Trophoblast cell (in vitro differentiated cells and primary cell): Measurements from ENCODE around the gene ITGA11.

Source experiments
- DNase-seq, 2 donors: peaks; one replicate each; pipeline ENCODE4 v3.0.0-alpha.2; 2016
- H2AFZ ChIP-seq: 2 replicates; pipeline ENCODE4 v1.6.1; 2013; ENCODE audit warnings: low read length, moderate library complexity, mild to moderate bottlenecking; ENCODE audit not compliant: insufficient read depth, poor library complexity
- H2AK5ac ChIP-seq: 2 replicates; pipeline ENCODE4 v1.6.1; 2013; ENCODE audit warnings: mild to moderate bottlenecking, low read length
- H2BK120ac ChIP-seq: 2 replicates; pipeline ENCODE4 v1.6.1; 2013; ENCODE audit warnings: low read length, mild to moderate bottlenecking, moderate library complexity; ENCODE audit not compliant: insufficient read depth, poor library complexity
- H2BK12ac ChIP-seq: 2 replicates; pipeline ENCODE4 v1.6.1; 2013; ENCODE audit warnings: mild to moderate bottlenecking, low read length, moderate library complexity
- H2BK5ac ChIP-seq: 2 replicates; pipeline ENCODE4 v1.6.1; 2013; ENCODE audit warnings: low read length, low read depth, moderate library complexity, mild to moderate bottlenecking; ENCODE audit not compliant: poor library complexity
- H3K14ac ChIP-seq: 2 replicates; pipeline ENCODE4 v1.6.1; 2013; ENCODE audit warnings: mild to moderate bottlenecking, low read length
- H3K18ac ChIP-seq: 2 replicates; pipeline ENCODE4 v1.6.1; 2013; ENCODE audit warnings: mild to moderate bottlenecking, low read length
- H3K23ac ChIP-seq: 2 replicates; pipeline ENCODE4 v1.6.1; 2013; ENCODE audit warnings: low read length
- H3K27ac ChIP-seq: 2 replicates; pipeline ENCODE4 v1.5.1; 2013; ENCODE audit warnings: low read depth, mild to moderate bottlenecking, inconsistent platforms, low read length, moderate library complexity
- H3K27me3 ChIP-seq: 2 replicates; pipeline ENCODE4 v1.6.1; 2013; ENCODE audit warnings: inconsistent platforms, mild to moderate bottlenecking, low read length, moderate library complexity; ENCODE audit not compliant: insufficient read depth
- H3K36me3 ChIP-seq, 2 experiments: 1 replicate in 1 of 2; 2 replicates in 1 of 2; pipeline ENCODE4 v1.6.1; 2013; ENCODE audit warnings: low read length in 2 of 2, mild to moderate bottlenecking in 2 of 2, moderate library complexity in 1 of 2; ENCODE audit not compliant: insufficient read depth in 2 of 2, control insufficient read depth in 1 of 2
- H3K4ac ChIP-seq: 2 replicates; pipeline ENCODE4 v1.6.1; 2013; ENCODE audit warnings: low read depth, mild to moderate bottlenecking, low read length, moderate library complexity
- H3K4me1 ChIP-seq, 2 experiments: 1 replicate in 1 of 2; 2 replicates in 1 of 2; pipeline ENCODE4 v1.6.1; 2013; ENCODE audit warnings: low read length in 2 of 2, mild to moderate bottlenecking in 2 of 2, moderate library complexity in 1 of 2; ENCODE audit not compliant: insufficient read depth in 2 of 2, control insufficient read depth in 1 of 2
- H3K4me2 ChIP-seq: 2 replicates; pipeline ENCODE4 v1.6.1; 2013; ENCODE audit warnings: inconsistent platforms, mild to moderate bottlenecking, low read length, moderate library complexity
- H3K4me3 ChIP-seq: 2 replicates; pipeline ENCODE4 v1.5.1; 2013; ENCODE audit warnings: mild to moderate bottlenecking, low read depth, low read length, inconsistent platforms
- H3K79me1 ChIP-seq: one replicate; pipeline ENCODE4 v1.6.1; 2013; ENCODE audit warnings: low read length
- H3K79me2 ChIP-seq: 2 replicates; pipeline ENCODE4 v1.6.1; 2013; ENCODE audit warnings: low read length, mild to moderate bottlenecking; ENCODE audit not compliant: control insufficient read depth, insufficient read depth, poor library complexity
- H3K9ac ChIP-seq: 2 replicates; pipeline ENCODE4 v1.6.1; 2013; ENCODE audit warnings: mild to moderate bottlenecking, low read length
- H3K9me3 ChIP-seq: 2 replicates; pipeline ENCODE4 v1.6.1; 2013; ENCODE audit warnings: low read depth, mild to moderate bottlenecking, control low read depth, inconsistent platforms, low read length; ENCODE audit not compliant: insufficient read depth
- H4K12ac ChIP-seq: 2 replicates; pipeline ENCODE4 v1.6.1; 2013; ENCODE audit warnings: low read depth, mild to moderate bottlenecking, low read length, moderate library complexity
- H4K8ac ChIP-seq: 2 replicates; pipeline ENCODE4 v1.6.1; 2013; ENCODE audit warnings: low read depth, mild to moderate bottlenecking, low read length, moderate library complexity
- H4K91ac ChIP-seq: one replicate; pipeline ENCODE4 v1.6.1; 2013; ENCODE audit warnings: low read depth, mild to moderate bottlenecking, low read length, moderate library complexity
- whole genome bisulfite sequencing: extraction: QIAGEN DNeasy Blood & Tissue Kit; methylation state at CpG from one replicate; pipeline ENCODE4 v1.1.7; 2013; ENCODE audit warnings: missing lambda C conversion rate; ENCODE audit not compliant: insufficient read length, insufficient coverage; ENCODE audit errors: extremely low coverage; 5-methylcytosine and 5-hydroxymethylcytosine counted together

ITGA11 gene

GRCh38 chr15:68310804-68311463, 121.0 kb downstream of the ITGA11 start:
- Histone ChIP-seq H3K27me3 (no peaks in the 10 kb centered on the region), H3K4me3 (no peak overlapping the region), H2AFZ (no peak overlapping the region), H3K27ac (no peak overlapping the region), H2AK5ac (no peak overlapping the region), H2BK120ac (no peak overlapping the region), H3K9ac (no peak overlapping the region), H3K14ac (no peak overlapping the region), H4K12ac (no peak overlapping the region), H3K79me2 (no peaks in the 10 kb centered on the region), H2BK12ac (no peak overlapping the region), H3K18ac (no peak overlapping the region), H2BK5ac (no peak overlapping the region), H3K36me3 (no peaks in the 10 kb centered on the region), H3K79me1 (no peaks in the 10 kb centered on the region), H3K4ac (no peak overlapping the region), H3K9me3 (no peaks in the 10 kb centered on the region), H4K91ac (no peak overlapping the region), H3K4me2 (no peak overlapping the region), H3K23ac (no peak overlapping the region), H4K8ac (no peak overlapping the region), H3K4me1 (peaks cover 9 to 12% of the 10 kb centered on the region in 2 experiments)
- DNase-seq, result no peak
- no CpG with 5 or more reads among the region's 22 CpGs for WGBS

- no CpG with 5 or more reads among the region's 7 CpGs for WGBS
- Histone ChIP-seq H4K8ac (no peak overlapping the region), H2AK5ac (no peak overlapping the region), H3K23ac (no peak overlapping the region), H4K12ac (no peak overlapping the region), H2AFZ (no peak overlapping the region), H3K4me1 (peaks cover 9 to 12% of the 10 kb centered on the region in 2 experiments), H3K36me3 (no peaks in the 10 kb centered on the region), H3K4me2 (no peak overlapping the region), H3K18ac (no peak overlapping the region), H3K4me3 (no peak overlapping the region), H3K9me3 (no peaks in the 10 kb centered on the region), H2BK12ac (no peak overlapping the region), H3K9ac (no peak overlapping the region), H4K91ac (no peak overlapping the region), H2BK5ac (no peak overlapping the region), H3K27ac (no peak overlapping the region), H2BK120ac (no peak overlapping the region), H3K79me2 (no peaks in the 10 kb centered on the region), H3K27me3 (no peaks in the 10 kb centered on the region), H3K79me1 (no peaks in the 10 kb centered on the region), H3K14ac (no peak overlapping the region), H3K4ac (no peak overlapping the region)
- DNase-seq, result no peak
Measured at GRCh38 chr15:68310178-68310803, 121.7 kb downstream of the ITGA11 start.

- no peak overlapping the region for H3K27ac ChIP-seq
- H3K18ac ChIP-seq, result no peak overlapping the region
- H3K14ac ChIP-seq, result no peak overlapping the region
- no peak overlapping the region for H3K23ac ChIP-seq
- H3K9ac ChIP-seq, result no peak overlapping the region
- H3K9me3 ChIP-seq, result no peaks in the 10 kb centered on the region
- no peak overlapping the region for H3K4me3 ChIP-seq
- no peak overlapping the region for H3K4ac ChIP-seq
- H3K4me1 ChIP-seq, result peaks cover 16 to 19% of the 10 kb centered on the region in 2 experiments
- H4K12ac ChIP-seq, result no peak overlapping the region
- no CpG with 5 or more reads among the region's 3 CpGs for WGBS
- no peak overlapping the region for H4K8ac ChIP-seq
- no peak overlapping the region for H2AFZ ChIP-seq
- no peak for DNase-seq
- H3K4me2 ChIP-seq, result no peak overlapping the region
- H3K79me1 ChIP-seq, result no peaks in the 10 kb centered on the region
- H2BK120ac ChIP-seq, result no peak overlapping the region
- no peak overlapping the region for H2AK5ac ChIP-seq
- H3K27me3 ChIP-seq, result no peaks in the 10 kb centered on the region
- H2BK5ac ChIP-seq, result no peak overlapping the region
- H2BK12ac ChIP-seq, result no peak overlapping the region
- H4K91ac ChIP-seq, result no peak overlapping the region
- H3K79me2 ChIP-seq, result no peaks in the 10 kb centered on the region
- H3K36me3 ChIP-seq, result no peaks in the 10 kb centered on the region
Measured at GRCh38 chr15:68309024-68309423, 122.9 kb downstream of the ITGA11 start.

- Histone ChIP-seq H2BK120ac (no peak overlapping the region), H4K8ac (no peak overlapping the region), H3K79me2 (no peaks in the 10 kb centered on the region), H3K23ac (no peak overlapping the region), H2AK5ac (no peak overlapping the region), H3K36me3 (no peaks in the 10 kb centered on the region), H3K18ac (no peak overlapping the region), H3K27me3 (no peaks in the 10 kb centered on the region), H3K9me3 (no peaks in the 10 kb centered on the region), H4K91ac (no peak overlapping the region), H3K27ac (no peak overlapping the region), H4K12ac (no peak overlapping the region), H3K4me1 (peaks cover 12 to 13% of the 10 kb centered on the region in 2 experiments), H2AFZ (no peak overlapping the region), H3K9ac (no peak overlapping the region), H2BK5ac (no peak overlapping the region), H3K79me1 (no peaks in the 10 kb centered on the region), H3K14ac (no peak overlapping the region), H3K4ac (no peak overlapping the region), H3K4me2 (no peak overlapping the region), H3K4me3 (no peak overlapping the region), H2BK12ac (no peak overlapping the region)
- no CpG with 5 or more reads among the region's 14 CpGs for WGBS
- DNase-seq, result no peak
Measured at GRCh38 chr15:68307131-68307928, 124.6 kb downstream of the ITGA11 start.
